Measurements from ENCODE around the gene SHFL. TPM values are rescaled to one million over a fixed set of nuclear protein-coding genes. Genes with fewer than 3 reads are reported as not detected.

Gene SHFL
- total RNA-seq, 2 experiments from 2014 or later = 28.3 to 31.9 TPM

- peak overlapping the region; percentile 100 for H3K27ac Mint-ChIP-seq
- no peaks in the 10 kb centered on the region for H3K9me3 Mint-ChIP-seq
- DNase-seq = peak; percentile 91
- H3K36me3 Mint-ChIP-seq (ENCODE audit: low read depth) = peaks cover 39% of the 10 kb centered on the region
- CTCF ChIA-PET = interaction anchor here (1.3 to 4.4 kb wide), 4 partner anchors 8 to 14 kb away, joined by 4 to 20 read pairs (median 12); partner anchors contain the start of gene EIF3G
- peaks cover 64% of the 10 kb centered on the region for H3K4me1 Mint-ChIP-seq (ENCODE audit: low read depth)
- peak overlapping the region; percentile 80 for H3K4me3 Mint-ChIP-seq
- no peaks in the 10 kb centered on the region for H3K27me3 Mint-ChIP-seq (ENCODE audit: low read depth)
- intact Hi-C loops (cut with micrococcal nuclease) = loop anchor here (1.0 to 10.0 kb wide), 13 partner anchors 9 to 671 kb away; partner anchors contain the start of genes CDKN2D, DNMT1, EIF3G and ICAM3
These were observed 19.5 kb downstream of the SHFL start for GRCh38 chr19:10105509-10106099.

- Mint-ChIP-seq H3K36me3 (ENCODE audit: low read depth) (peaks cover 42% of the 10 kb centered on the region), H3K4me1 (ENCODE audit: low read depth) (peaks cover 69% of the 10 kb centered on the region), H3K27me3 (ENCODE audit: low read depth) (no peaks in the 10 kb centered on the region), H3K27ac (peak within 1 kb of the TSS; percentile 100), H3K4me3 (peak within 1 kb of the TSS; percentile 80), H3K9me3 (no peaks in the 10 kb centered on the region)
- CTCF ChIA-PET = interaction anchor here (0.5 to 4.4 kb wide), 3 partner anchors 10 to 281 kb away, joined by 3 to 20 read pairs (median 4); partner anchors contain the start of gene EIF3G
- DNase-seq = peak; percentile 99
- intact Hi-C loops (cut with micrococcal nuclease) = loop anchor here (1.0 to 10.0 kb wide), 8 partner anchors 10 to 672 kb away; partner anchors contain the start of genes DNMT1, EIF3G, ICAM3 and PIN1
These were observed 20.2 kb downstream of the SHFL start, which contains the start of gene PPAN for GRCh38 chr19:10106100-10106936. Gene PPAN (plus strand): TSS chr19:10106362. CDS start chr19:10106395, 33 bp downstream.

- peaks cover 72% of the 10 kb centered on the region for H3K4me1 Mint-ChIP-seq (ENCODE audit: low read depth)
- CTCF ChIA-PET = interaction anchor here (0.6 to 4.4 kb wide), 6 partner anchors 8 to 424 kb away, joined by 3 to 20 read pairs (median 6); partner anchors contain the start of gene EIF3G
- no peak for DNase-seq
- H3K4me3 Mint-ChIP-seq = peak overlapping the region; percentile 80
- peaks cover 49% of the 10 kb centered on the region for H3K36me3 Mint-ChIP-seq (ENCODE audit: low read depth)
- no peaks in the 10 kb centered on the region for H3K27me3 Mint-ChIP-seq (ENCODE audit: low read depth)
- intact Hi-C loops (cut with micrococcal nuclease) = loop anchor here (5.0 to 10.0 kb wide), 4 partner anchors 228 to 672 kb away; partner anchors contain the start of genes ICAM3, PIN1, RAVER1 and ZNF266
- peak overlapping the region; percentile 85 for H3K27ac Mint-ChIP-seq
- no peaks in the 10 kb centered on the region for H3K9me3 Mint-ChIP-seq
These were observed 21.1 kb downstream of the SHFL start for GRCh38 chr19:10107254-10107653.

GRCh38 chr19:10107817-10108367 lies 21.8 kb downstream of the SHFL start:
- no peak for DNase-seq
- H3K4me1 Mint-ChIP-seq (ENCODE audit: low read depth) = peaks cover 72% of the 10 kb centered on the region
- CTCF ChIA-PET = interaction anchor here (0.9 to 4.4 kb wide), 6 partner anchors 9 to 151 kb away, joined by 3 to 20 read pairs (median 6); partner anchors contain the start of gene EIF3G
- peak overlapping the region; percentile 80 for H3K4me3 Mint-ChIP-seq
- H3K27me3 Mint-ChIP-seq (ENCODE audit: low read depth) = no peaks in the 10 kb centered on the region
- peaks cover 52% of the 10 kb centered on the region for H3K36me3 Mint-ChIP-seq (ENCODE audit: low read depth)
- intact Hi-C loops (cut with micrococcal nuclease) = loop anchor here (5.0 to 10.0 kb wide), 4 partner anchors 227 to 673 kb away; partner anchors contain the start of genes ICAM3, PIN1, RAVER1 and ZNF266
- peak overlapping the region; percentile 85 for H3K27ac Mint-ChIP-seq
- no peaks in the 10 kb centered on the region for H3K9me3 Mint-ChIP-seq

DNA sequence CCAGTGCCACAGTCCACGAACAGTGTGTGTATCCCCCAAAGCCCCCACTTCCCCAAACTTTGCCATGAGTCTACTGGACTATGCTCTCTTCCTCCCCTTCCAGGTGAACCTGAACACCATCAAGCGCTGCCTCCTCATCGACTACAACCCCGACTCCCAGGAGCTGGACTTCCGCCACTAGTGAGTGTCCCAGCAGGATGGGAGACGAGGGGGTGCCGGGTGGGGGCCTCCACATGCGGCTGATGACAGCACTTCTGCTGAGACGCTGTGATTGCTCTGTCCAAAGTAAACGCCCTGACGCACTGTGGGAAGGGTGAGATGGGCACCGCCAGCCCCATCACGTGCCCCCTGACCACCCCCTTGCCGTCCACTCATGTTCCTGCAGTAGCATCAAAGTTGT lies 23.4 kb downstream of the SHFL start:
- H3K4me1 Mint-ChIP-seq (ENCODE audit: low read depth) = peaks cover 68% of the 10 kb centered on the region
- H3K36me3 Mint-ChIP-seq (ENCODE audit: low read depth) = peaks cover 52% of the 10 kb centered on the region

DNA sequence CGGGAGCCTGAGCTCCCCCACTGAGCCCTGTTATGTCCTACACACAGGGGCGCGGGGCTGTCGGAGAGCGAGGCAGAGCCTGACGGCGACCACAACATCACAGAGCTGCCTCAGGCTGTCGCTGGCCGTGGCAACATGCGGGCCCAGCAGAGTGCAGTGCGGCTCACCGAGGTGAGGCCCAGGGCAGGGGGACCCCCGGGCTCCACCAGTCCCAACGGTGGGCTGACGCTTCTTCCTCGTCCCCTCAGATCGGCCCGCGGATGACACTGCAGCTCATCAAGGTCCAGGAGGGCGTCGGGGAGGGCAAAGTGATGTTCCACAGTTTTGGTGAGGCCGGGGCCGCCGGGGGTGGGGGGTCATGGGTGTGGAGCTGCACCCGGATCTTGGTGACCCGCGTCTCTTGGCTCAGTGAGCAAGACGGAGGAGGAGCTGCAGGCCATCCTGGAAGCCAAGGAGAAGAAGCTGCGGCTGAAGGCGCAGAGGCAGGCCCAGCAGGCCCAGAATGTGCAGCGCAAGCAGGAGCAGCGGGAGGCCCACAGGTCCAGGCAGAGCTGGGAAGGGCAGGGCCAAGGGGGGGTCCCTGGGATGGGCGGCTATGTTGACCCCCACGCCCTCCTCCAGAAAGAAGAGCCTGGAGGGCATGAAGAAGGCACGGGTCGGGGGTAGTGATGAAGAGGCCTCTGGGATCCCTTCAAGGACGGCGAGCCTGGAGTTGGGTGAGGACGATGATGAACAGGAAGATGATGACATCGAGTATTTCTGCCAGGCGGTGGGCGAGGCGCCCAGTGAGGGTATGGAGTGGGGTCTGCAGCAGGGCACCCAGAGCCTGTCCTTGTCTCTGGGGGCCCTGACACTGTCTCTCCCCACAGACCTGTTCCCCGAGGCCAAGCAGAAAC lies 24.2 kb downstream of the SHFL start:
- intact Hi-C loops (cut with micrococcal nuclease) = loop anchor here (5.0 kb wide), 1 partner anchor 178 kb away; no protein-coding TSS in a partner anchor
- Mint-ChIP-seq H3K4me3 (no peak overlapping the region), H3K27me3 (ENCODE audit: low read depth) (no peaks in the 10 kb centered on the region), H3K4me1 (ENCODE audit: low read depth) (peaks cover 60% of the 10 kb centered on the region), H3K36me3 (ENCODE audit: low read depth) (peaks cover 55% of the 10 kb centered on the region), H3K27ac (peak overlapping the region; percentile 53), H3K9me3 (no peaks in the 10 kb centered on the region)
- no peak for DNase-seq
- CTCF ChIA-PET = interaction anchor here (0.8 to 4.4 kb wide), 3 partner anchors 10 to 14 kb away, joined by 3 to 20 read pairs (median 4); partner anchors contain the start of gene EIF3G

More for the DNA sequence above, 23.4 kb downstream of the SHFL start:
- Mint-ChIP-seq H3K27me3 (ENCODE audit: low read depth) (no peaks in the 10 kb centered on the region), H3K27ac (no peak overlapping the region), H3K4me3 (no peak overlapping the region), H3K9me3 (no peaks in the 10 kb centered on the region)
- DNase-seq = no peak
- intact Hi-C loops (cut with micrococcal nuclease) = loop anchor here (5.0 to 10.0 kb wide), 4 partner anchors 225 to 675 kb away; partner anchors contain the start of genes ICAM3, PIN1, RAVER1 and ZNF266
- CTCF ChIA-PET = interaction anchor here (0.6 to 4.4 kb wide), 4 partner anchors 10 to 1341 kb away, joined by 3 to 20 read pairs (median 3); partner anchors contain the start of gene EIF3G

- peaks cover 55% of the 10 kb centered on the region for H3K4me1 Mint-ChIP-seq (ENCODE audit: low read depth)
- peak overlapping the region; percentile 53 for H3K27ac Mint-ChIP-seq
- no peaks in the 10 kb centered on the region for H3K27me3 Mint-ChIP-seq (ENCODE audit: low read depth)
- H3K9me3 Mint-ChIP-seq = no peaks in the 10 kb centered on the region
- H3K4me3 Mint-ChIP-seq = no peak overlapping the region
- H3K36me3 Mint-ChIP-seq (ENCODE audit: low read depth) = peaks cover 57% of the 10 kb centered on the region
- CTCF ChIA-PET = interaction anchor here (0.6 to 1.3 kb wide), 3 partner anchors 12 to 112 kb away, joined by 3 to 4 read pairs (median 3); no protein-coding TSS in a partner anchor
- intact Hi-C loops (cut with micrococcal nuclease) = loop anchor here (5.0 kb wide), 1 partner anchor 179 kb away; no protein-coding TSS in a partner anchor
- no peak for DNase-seq
These were observed 24.8 kb downstream of the SHFL start for GRCh38 chr19:10110972-10111317.

DNA sequence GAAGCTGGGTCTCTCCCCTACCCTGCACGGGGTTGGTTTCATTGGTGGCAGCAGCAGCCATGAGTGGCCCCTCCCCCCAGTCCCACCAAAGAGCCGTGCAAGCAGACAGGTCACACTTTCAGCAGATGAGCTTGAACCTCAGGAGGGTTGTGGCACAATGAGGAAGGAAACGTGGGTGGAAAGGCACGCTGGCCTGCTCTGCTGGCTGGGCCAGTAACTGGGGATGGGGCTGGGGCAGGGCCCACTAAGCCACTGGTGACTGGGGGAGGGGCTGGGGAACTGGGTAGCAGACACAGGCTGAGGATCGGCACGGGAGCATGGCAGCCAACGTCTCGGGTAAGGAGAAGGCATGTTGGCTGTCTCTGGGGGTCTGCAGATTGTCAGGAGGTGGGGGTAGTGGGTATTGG lies 25.3 kb downstream of the SHFL start, which contains the start of gene P2RY11:
Gene P2RY11, plus strand, starts transcription at position 289 of the 407 bp plus-strand sequence. Its CDS starts 29 bp downstream, at position 318.
- peaks cover 59% of the 10 kb centered on the region for H3K36me3 Mint-ChIP-seq (ENCODE audit: low read depth)
- peaks cover 58% of the 10 kb centered on the region for H3K4me1 Mint-ChIP-seq (ENCODE audit: low read depth)
- H3K9me3 Mint-ChIP-seq = no peaks in the 10 kb centered on the region
- H3K4me3 Mint-ChIP-seq = no peak within 1 kb of the TSS
- H3K27ac Mint-ChIP-seq = peak within 1 kb of the TSS; percentile 89
- DNase-seq = peak; percentile 26
- no peaks in the 10 kb centered on the region for H3K27me3 Mint-ChIP-seq (ENCODE audit: low read depth)
- CTCF ChIA-PET = interaction anchor here (0.6 to 1.3 kb wide), 4 partner anchors 9 to 112 kb away, joined by 3 to 4 read pairs (median 4); no protein-coding TSS in a partner anchor
- intact Hi-C loops (cut with micrococcal nuclease) = loop anchor here (5.0 kb wide), 1 partner anchor 179 kb away; no protein-coding TSS in a partner anchor

GRCh38 chr19:10112037-10112761 lies 26.1 kb downstream of the SHFL start:
- H3K4me3 Mint-ChIP-seq = no peak overlapping the region
- peak; percentile 37 for DNase-seq
- peaks cover 55% of the 10 kb centered on the region for H3K36me3 Mint-ChIP-seq (ENCODE audit: low read depth)

More at GRCh38 chr19:10112037-10112761, 26.1 kb downstream of the SHFL start:
- CTCF ChIA-PET = interaction anchor here (0.7 to 3.7 kb wide), 6 partner anchors 8 to 137 kb away, joined by 3 to 17 read pairs (median 6); no protein-coding TSS in a partner anchor
- Mint-ChIP-seq H3K27me3 (ENCODE audit: low read depth) (no peaks in the 10 kb centered on the region), H3K27ac (peak overlapping the region; percentile 89), H3K9me3 (no peaks in the 10 kb centered on the region), H3K4me1 (ENCODE audit: low read depth) (peaks cover 54% of the 10 kb centered on the region)
- intact Hi-C loops (cut with micrococcal nuclease) = loop anchor here (2.0 to 5.0 kb wide), 2 partner anchors 37 to 180 kb away; no protein-coding TSS in a partner anchor
